PC-9 (cell line): ENCODE measurements around the gene LACTB. TPM values are rescaled to one million over a fixed set of nuclear protein-coding genes. Genes with fewer than 3 reads are reported as not detected.

Experiments
- BruUV-seq: library from RNA; stranded (reverse); fragments of 400-500 nt; replicated peaks from 2 replicates; lab custom pipeline; 2021; lab: Mats Ljungman, UMichigan
- CTCF ChIA-PET: fragments of 300-600 bp; sonication (Branson Sonifier 250); formaldehyde crosslinking; loops from one replicate; lab custom pipeline; 2022; ENCODE audit warnings: antibody characterized with exemption; lab: Charles Lee
- POLR2A ChIA-PET: fragments of 300-600 bp; sonication (Branson Sonifier 250); formaldehyde crosslinking; loops from one replicate; lab custom pipeline; 2022; ENCODE audit warnings: antibody characterized with exemption; ENCODE audit not compliant: unreplicated experiment; lab: Charles Lee
- DNase-seq, 2 experiments: peaks; one replicate each; pipeline versions ENCODE4 v3.0.0 to v3.0.0-alpha.2; 2015 to 2022; ENCODE audit warnings: mixed read lengths in 1 of 2
- H2AFZ ChIP-seq: fragments of 200-600 bp; sonication (generic); 2 replicates; pipeline ENCODE4 v1.8.1; 2017; ENCODE audit warnings: antibody characterized with exemption
- H3F3A ChIP-seq: fragments of 200-600 bp; sonication (generic); 2 replicates; pipeline ENCODE4 v1.8.1; 2017; ENCODE audit warnings: antibody characterized with exemption, mild to moderate bottlenecking, low read depth; ENCODE audit not compliant: insufficient read depth
- H3K27ac ChIP-seq: fragments of 200-600 bp; sonication (generic); 2 replicates; pipeline ENCODE4 v1.6.1; 2016; ENCODE audit warnings: mixed run types
- H3K27me3 ChIP-seq: fragments of 200-600 bp; sonication (generic); 2 replicates; pipeline ENCODE4 v1.6.1; 2016; ENCODE audit warnings: low read depth, mixed run types; ENCODE audit not compliant: insufficient read depth
- H3K36me3 ChIP-seq: fragments of 200-600 bp; sonication (generic); 2 replicates; pipeline ENCODE4 v1.6.1; 2016; ENCODE audit warnings: low read depth, mixed run types
- H3K4me1 ChIP-seq: fragments of 200-600 bp; sonication (generic); replicated peaks from 2 replicates; pipeline ENCODE4 v1.6.1; 2016; ENCODE audit warnings: mixed run types; ENCODE audit not compliant: insufficient read depth
- H3K4me2 ChIP-seq: fragments of 200-600 bp; sonication (generic); 2 replicates; pipeline ENCODE4 v1.6.1; 2017; ENCODE audit warnings: mixed run types
- H3K4me3 ChIP-seq: fragments of 200-600 bp; sonication (generic); 2 replicates; pipeline ENCODE4 v1.6.1; 2016; ENCODE audit warnings: mixed run types
- H3K79me2 ChIP-seq: fragments of 200-600 bp; sonication (generic); 2 replicates; pipeline ENCODE4 v1.6.1; 2017; ENCODE audit warnings: low read depth, mixed run types
- H3K9me2 ChIP-seq: fragments of 200-600 bp; sonication (generic); 2 replicates; pipeline ENCODE4 v1.8.1; 2017; ENCODE audit warnings: mild to moderate bottlenecking; ENCODE audit not compliant: insufficient read depth
- H3K9me3 ChIP-seq: fragments of 200-600 bp; sonication (generic); 2 replicates; pipeline ENCODE4 v1.8.1; 2016; ENCODE audit warnings: low read depth; ENCODE audit not compliant: insufficient read depth
- H4K20me1 ChIP-seq: fragments of 200-600 bp; sonication (generic); 2 replicates; pipeline ENCODE4 v1.8.1; 2017; ENCODE audit not compliant: insufficient read depth
- EZH2 ChIP-seq: fragments of 200-600 bp; sonication (generic); IDR thresholded peaks from 2 replicates; pipeline ENCODE4 v1.8.0; 2017; ENCODE audit warnings: antibody characterized with exemption, low read depth
- intact Hi-C: fragments of 100-400 bp; cut with micrococcal nuclease; formaldehyde crosslinking; loops from one replicate; pipeline ENCODE4 v1.10.0; 2022; ENCODE audit not compliant: unreplicated experiment
- total RNA-seq: library from RNA; stranded (reverse); gene quantifications from 2 replicates; pipeline ENCODE4 v1.2.3, GENCODE V29; 2021
- TF ChIP-seq, protein P1 (sequence below): fragments of 200-600 bp; sonication (generic); conservative IDR thresholded peaks from 2 replicates; pipeline ENCODE4 v1.6.1; 2017; ENCODE audit warnings: mixed run types, antibody characterized with exemption, mild to moderate bottlenecking, moderate library complexity

LACTB gene
- total RNA-seq, 1 experiment from 2014 or later = 17.1 TPM

DNA sequence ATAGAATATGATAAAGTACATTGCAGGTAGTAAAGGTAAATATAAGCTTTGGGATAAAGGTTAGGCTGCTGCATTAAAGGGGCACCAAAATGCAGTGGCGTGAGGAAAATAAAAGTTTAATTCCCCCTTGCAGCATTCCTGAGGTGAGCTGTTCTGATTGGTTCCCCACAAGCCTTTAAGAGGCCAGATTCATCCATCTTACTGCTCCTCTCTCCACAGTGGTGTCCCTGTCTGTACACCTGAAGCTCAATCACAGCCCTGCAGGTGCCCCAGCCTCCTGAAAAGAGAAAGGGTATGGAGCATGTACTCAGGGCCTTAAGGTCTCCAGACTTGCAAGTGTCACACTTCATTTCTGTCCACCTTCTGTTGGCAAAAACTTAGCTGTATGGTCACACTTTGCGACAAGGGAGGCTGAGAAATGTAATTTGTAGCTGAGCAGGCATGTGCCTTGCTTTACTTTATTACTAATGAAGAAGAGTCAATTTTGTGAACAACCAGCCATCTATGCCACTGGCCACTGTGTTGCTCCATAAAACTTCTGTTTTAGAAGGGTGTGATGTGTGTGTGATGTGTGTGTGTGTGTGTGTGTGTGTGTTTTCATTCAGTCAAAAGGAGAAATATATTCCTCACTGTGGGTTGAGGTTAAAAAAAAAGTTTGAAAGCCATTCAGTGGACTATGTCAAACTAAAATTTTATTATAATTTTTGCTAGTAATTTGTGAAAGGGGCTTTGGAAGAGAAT, 12.8 kb downstream of the LACTB start:
- no peaks in the 10 kb centered on the region for H3K9me3 ChIP-seq
- ChIA-PET POLR2A (interaction anchor here (0.6 kb wide), 1 partner anchor 16 kb away, joined by 3 read pairs; no protein-coding TSS in a partner anchor), CTCF (no interaction called here)
- no peaks in the 10 kb centered on the region for H3K9me2 ChIP-seq
- intact Hi-C loops = no loop called here
- no peaks in the 10 kb centered on the region for H3K27me3 ChIP-seq
- TF ChIP-seq EZH2 = no peak
- TF ChIP-seq, protein P1, sequence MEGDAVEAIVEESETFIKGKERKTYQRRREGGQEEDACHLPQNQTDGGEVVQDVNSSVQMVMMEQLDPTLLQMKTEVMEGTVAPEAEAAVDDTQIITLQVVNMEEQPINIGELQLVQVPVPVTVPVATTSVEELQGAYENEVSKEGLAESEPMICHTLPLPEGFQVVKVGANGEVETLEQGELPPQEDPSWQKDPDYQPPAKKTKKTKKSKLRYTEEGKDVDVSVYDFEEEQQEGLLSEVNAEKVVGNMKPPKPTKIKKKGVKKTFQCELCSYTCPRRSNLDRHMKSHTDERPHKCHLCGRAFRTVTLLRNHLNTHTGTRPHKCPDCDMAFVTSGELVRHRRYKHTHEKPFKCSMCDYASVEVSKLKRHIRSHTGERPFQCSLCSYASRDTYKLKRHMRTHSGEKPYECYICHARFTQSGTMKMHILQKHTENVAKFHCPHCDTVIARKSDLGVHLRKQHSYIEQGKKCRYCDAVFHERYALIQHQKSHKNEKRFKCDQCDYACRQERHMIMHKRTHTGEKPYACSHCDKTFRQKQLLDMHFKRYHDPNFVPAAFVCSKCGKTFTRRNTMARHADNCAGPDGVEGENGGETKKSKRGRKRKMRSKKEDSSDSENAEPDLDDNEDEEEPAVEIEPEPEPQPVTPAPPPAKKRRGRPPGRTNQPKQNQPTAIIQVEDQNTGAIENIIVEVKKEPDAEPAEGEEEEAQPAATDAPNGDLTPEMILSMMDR = no peak
- no peak for DNase-seq
- H3F3A ChIP-seq = no peaks in the 10 kb centered on the region; the same call in 1 of the 2 replicates
- H3K36me3 ChIP-seq = no peaks in the 10 kb centered on the region
- H3K27ac ChIP-seq = no peak overlapping the region
- H3K4me1 ChIP-seq = peaks cover 29% of the 10 kb centered on the region
- H4K20me1 ChIP-seq = no peaks in the 10 kb centered on the region
- no peak overlapping the region for H3K4me3 ChIP-seq
- H2AFZ ChIP-seq = no peak overlapping the region
- no peaks in the 10 kb centered on the region for H3K79me2 ChIP-seq
- H3K4me2 ChIP-seq = no peak overlapping the region; the same call in 1 of the 2 replicates
- no TSS peak for BruUV-seq

DNA sequence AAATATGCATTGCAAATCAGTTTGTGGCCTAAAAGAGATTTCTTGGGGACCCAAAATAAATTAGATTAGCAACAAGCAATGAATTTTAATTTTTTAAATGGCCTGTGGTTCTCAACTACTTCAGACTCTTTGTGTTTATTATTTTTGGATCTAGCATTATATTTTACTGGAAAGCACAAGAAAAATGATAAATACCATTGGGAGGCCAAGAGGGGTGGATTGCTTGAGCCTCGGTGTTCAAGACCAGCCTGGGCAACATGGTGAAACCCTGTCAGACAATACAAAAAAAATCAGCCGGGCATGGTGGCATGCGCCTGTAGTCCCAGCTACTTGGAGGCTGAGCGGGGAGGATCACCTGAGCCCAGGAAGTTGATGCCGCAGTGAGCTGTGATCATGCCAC, 13.6 kb downstream of the LACTB start:
- CTCF ChIA-PET = interaction anchor here (0.7 kb wide), 1 partner anchor 16 kb away, joined by 4 read pairs; no protein-coding TSS in a partner anchor
- no peak for DNase-seq
- POLR2A ChIA-PET = interaction anchor here (0.6 kb wide), 2 partner anchors 15 to 27 kb away, joined by 5 to 6 read pairs; no protein-coding TSS in a partner anchor
- no peaks in the 10 kb centered on the region for H3K36me3 ChIP-seq
- BruUV-seq = no TSS peak
- intact Hi-C loops = no loop called here
- H3K4me3 ChIP-seq = no peak overlapping the region
- H3K4me2 ChIP-seq = peak overlapping the region; percentile 58; the same call in 1 of the 2 replicates
- no peaks in the 10 kb centered on the region for H3K9me3 ChIP-seq
- no peaks in the 10 kb centered on the region for H4K20me1 ChIP-seq
- H3K79me2 ChIP-seq = no peaks in the 10 kb centered on the region
- peaks cover 29% of the 10 kb centered on the region for H3K4me1 ChIP-seq
- no peaks in the 10 kb centered on the region for H3K27me3 ChIP-seq
- TF ChIP-seq EZH2 = no peak
- TF ChIP-seq, protein P1 = no peak
- peak overlapping the region; percentile 71 for H3K27ac ChIP-seq
- H3K9me2 ChIP-seq = no peaks in the 10 kb centered on the region
- H3F3A ChIP-seq = no peaks in the 10 kb centered on the region; the same call in 1 of the 2 replicates
- no peak overlapping the region for H2AFZ ChIP-seq

DNA sequence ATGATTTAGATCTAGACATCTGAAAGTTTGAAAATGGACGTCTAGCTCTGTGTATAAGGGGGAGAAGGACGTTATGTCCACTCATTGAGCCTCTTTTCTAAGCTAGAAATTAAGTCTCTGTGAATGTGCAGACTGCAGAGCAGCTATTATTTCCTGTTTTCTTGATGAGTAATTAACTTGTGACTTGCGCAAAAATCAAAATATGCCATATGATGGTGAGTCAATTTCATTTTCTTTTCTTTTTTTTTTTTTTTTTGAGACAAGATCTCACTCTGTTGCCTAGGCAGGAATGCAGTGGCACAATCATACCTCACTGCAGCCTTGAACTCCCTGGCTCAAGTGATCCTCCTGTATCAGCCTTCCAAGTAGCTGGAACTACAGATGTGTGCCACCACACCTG, 14.1 kb downstream of the LACTB start:
- Histone ChIP-seq H3F3A (no peaks in the 10 kb centered on the region; the same call in 1 of the 2 replicates), H3K36me3 (no peaks in the 10 kb centered on the region), H2AFZ (no peak overlapping the region), H3K4me2 (peak overlapping the region; percentile 58; the same call in 1 of the 2 replicates), H3K9me2 (no peaks in the 10 kb centered on the region), H3K27ac (peak overlapping the region; percentile 71), H4K20me1 (no peaks in the 10 kb centered on the region), H3K9me3 (no peaks in the 10 kb centered on the region), H3K79me2 (no peaks in the 10 kb centered on the region), H3K4me3 (no peak overlapping the region), H3K27me3 (no peaks in the 10 kb centered on the region), H3K4me1 (peaks cover 29% of the 10 kb centered on the region)
- ChIA-PET POLR2A (interaction anchor here (0.6 to 0.7 kb wide), 5 partner anchors 15 to 547 kb away, joined by 3 to 35 read pairs (median 5); no protein-coding TSS in a partner anchor), CTCF (interaction anchor here (0.7 kb wide), 1 partner anchor 16 kb away, joined by 4 read pairs; no protein-coding TSS in a partner anchor)
- intact Hi-C loops = no loop called here
- BruUV-seq = no TSS peak
- peak; percentile 29 to 71 for DNase-seq
- TF ChIP-seq, protein P1 = no peak
- no peak for TF ChIP-seq EZH2
